IPS-11a (cell line): ENCODE data around the gene SPAG9.
A peak's percentile ranks its signal among the peaks of the same experiment; 100 is the strongest.

Experiments used
- H3K4me3 ChIP-seq: one replicate; pipeline ENCODE4 v1.5.1; 2013; ENCODE audit warnings: low read depth, low read length, control low read depth

SPAG9 gene, protein sequence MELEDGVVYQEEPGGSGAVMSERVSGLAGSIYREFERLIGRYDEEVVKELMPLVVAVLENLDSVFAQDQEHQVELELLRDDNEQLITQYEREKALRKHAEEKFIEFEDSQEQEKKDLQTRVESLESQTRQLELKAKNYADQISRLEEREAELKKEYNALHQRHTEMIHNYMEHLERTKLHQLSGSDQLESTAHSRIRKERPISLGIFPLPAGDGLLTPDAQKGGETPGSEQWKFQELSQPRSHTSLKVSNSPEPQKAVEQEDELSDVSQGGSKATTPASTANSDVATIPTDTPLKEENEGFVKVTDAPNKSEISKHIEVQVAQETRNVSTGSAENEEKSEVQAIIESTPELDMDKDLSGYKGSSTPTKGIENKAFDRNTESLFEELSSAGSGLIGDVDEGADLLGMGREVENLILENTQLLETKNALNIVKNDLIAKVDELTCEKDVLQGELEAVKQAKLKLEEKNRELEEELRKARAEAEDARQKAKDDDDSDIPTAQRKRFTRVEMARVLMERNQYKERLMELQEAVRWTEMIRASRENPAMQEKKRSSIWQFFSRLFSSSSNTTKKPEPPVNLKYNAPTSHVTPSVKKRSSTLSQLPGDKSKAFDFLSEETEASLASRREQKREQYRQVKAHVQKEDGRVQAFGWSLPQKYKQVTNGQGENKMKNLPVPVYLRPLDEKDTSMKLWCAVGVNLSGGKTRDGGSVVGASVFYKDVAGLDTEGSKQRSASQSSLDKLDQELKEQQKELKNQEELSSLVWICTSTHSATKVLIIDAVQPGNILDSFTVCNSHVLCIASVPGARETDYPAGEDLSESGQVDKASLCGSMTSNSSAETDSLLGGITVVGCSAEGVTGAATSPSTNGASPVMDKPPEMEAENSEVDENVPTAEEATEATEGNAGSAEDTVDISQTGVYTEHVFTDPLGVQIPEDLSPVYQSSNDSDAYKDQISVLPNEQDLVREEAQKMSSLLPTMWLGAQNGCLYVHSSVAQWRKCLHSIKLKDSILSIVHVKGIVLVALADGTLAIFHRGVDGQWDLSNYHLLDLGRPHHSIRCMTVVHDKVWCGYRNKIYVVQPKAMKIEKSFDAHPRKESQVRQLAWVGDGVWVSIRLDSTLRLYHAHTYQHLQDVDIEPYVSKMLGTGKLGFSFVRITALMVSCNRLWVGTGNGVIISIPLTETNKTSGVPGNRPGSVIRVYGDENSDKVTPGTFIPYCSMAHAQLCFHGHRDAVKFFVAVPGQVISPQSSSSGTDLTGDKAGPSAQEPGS (N-terminal part only)

DNA sequence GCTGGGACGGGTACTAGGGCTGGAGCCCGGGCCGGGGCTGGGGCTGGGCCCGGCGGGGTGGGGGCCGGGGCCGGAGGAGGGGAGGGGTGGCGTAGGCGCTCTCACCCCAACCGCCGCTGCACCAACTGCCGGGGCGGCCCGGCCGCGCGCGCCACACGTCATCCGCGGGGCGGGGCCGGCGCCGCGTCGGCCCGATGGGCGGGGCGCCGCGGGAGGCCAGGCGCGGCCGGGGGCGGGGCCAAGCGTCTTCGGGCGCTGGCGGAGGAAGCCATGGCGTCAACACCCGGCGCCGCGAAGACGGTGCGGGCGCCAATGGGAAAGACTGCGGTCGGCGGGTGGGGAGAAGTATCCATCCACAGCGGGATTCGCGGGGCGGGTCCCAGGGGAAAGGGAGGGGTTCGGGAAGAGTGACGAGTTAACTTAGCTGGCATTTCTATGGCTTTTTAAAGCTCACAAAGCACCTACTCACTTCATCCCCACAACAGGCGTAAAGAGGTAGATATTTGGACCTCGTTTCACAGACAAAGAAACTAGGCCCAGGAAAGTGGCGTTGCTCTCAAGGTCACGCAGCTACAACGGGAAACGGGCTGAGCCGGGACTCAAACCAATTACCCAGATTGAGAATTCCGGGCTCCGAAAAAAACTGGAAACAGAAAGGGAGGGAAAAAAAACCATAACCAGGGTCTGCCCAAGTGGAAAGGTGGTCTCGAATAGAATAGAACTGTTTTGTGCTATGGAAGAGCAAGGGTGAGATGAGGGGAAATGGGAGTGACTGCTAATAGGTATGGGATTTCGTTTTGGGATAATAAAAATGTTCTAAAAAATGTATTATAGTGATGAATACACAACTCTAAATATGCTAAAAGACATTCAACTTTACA, at the start of gene SPAG9:
Gene SPAG9 (minus strand): TSS at position 130 of the 881 bp plus-strand sequence. CDS start 212 bp downstream, outside the sequence.
- peak within 1 kb of the TSS; percentile 97 for H3K4me3 ChIP-seq

DNA sequence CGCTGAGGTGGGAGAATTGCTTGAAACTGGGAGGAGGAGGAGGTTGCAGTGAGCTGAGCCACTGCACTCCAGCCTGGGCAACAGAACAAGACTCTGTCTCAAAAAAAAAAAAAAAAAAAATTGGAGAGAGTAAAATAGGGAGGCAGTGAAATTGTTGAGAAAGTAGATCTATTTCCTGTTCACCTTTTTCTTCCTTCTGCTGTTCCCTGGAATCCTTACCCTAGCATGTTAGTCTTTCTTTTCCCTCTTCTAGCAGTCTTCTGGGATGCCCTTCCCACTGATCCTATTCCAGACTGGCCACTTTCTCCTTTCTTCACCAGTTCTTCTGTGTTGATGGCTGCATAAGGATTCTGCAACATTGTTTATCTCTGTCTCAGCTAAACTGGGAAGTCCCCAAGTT, 48.7 kb upstream of the SPAG9 start:
- no peak overlapping the region for H3K4me3 ChIP-seq

DNA sequence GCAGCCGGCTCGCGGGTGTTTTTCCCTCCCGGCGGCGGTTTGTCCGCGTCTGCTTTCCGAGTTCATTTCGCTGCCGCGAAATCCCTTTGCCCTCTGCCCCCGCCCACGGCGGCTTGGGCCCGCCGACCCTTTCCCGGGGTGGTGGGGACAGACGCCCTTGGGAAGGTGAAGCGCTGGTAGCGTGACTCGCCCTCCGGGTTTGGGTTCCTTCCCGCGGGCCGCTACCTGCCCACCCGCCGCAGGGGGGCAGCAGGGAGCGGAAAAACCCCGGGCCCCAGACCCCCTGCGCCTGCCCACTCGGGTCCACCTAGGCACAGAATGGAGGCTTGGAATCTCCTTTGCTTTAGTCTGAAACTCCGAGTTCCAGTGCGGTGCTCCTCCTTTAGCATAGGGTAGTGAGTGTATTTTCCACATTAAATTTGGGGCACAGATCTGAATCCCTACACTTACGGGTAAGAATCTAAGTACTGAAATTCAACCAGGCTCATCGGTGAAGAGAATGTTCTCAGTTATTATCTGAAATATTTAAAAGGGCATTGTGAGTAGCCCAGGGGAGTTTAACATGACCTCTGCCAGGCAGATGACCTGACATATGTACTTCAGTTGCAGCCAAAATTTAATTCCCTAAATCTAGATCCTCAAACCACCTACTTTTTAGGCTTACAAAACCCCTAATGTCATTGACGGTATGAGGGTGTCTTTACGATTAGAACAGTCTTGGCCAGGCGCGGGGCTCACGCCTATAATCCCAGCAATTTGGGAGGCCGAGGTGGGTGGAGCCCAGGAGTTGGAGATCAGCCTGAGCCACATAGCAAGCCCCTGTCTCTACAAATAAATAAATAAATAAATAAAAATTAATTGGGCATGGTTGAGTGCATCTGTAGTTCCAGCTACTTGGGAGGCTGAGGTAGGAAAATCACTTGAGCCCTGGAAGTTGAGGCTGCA, 46.6 kb upstream of the SPAG9 start:
- H3K4me3 ChIP-seq: peak overlapping the region; percentile 93

DNA sequence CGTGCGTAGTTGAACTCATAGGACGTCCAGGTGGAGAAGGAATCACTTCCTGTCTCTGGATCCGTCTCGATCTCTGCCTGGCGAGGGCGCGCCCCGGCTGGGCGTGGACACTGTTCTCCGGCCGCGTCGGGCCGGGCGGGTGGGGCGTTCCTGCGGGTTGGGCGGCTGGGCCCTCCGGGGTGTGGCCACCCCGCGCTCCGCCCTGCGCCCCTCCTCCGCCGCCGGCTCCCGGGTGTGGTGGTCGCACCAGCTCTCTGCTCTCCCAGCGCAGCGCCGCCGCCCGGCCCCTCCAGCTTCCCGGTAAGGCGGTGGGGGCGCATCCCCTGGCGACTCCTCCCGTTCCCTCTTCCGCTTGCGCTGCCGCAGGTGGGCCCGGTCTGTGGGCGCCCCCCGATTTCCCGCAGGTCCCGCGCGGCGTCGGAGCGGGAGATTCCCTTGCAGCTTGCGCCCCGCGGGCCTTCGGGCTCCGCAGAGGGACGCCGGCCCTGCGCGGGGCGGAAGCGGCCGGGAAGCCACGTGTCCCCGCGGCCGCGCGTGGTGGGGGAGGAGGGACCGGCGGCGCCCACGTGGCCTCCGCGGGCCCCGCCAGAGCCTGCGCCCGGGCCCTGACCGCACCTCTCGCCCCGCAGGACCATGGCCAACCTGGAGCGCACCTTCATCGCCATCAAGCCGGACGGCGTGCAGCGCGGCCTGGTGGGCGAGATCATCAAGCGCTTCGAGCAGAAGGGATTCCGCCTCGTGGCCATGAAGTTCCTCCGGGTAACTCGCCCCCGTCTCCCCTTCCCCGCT, 45.7 kb upstream of the SPAG9 start, which contains the start of gene NME2:
Gene NME2 (plus strand): TSS at position 214 of the 789 bp plus-strand sequence. CDS start 420 bp downstream, at position 634.
- peak within 1 kb of the TSS; percentile 93 for H3K4me3 ChIP-seq

DNA sequence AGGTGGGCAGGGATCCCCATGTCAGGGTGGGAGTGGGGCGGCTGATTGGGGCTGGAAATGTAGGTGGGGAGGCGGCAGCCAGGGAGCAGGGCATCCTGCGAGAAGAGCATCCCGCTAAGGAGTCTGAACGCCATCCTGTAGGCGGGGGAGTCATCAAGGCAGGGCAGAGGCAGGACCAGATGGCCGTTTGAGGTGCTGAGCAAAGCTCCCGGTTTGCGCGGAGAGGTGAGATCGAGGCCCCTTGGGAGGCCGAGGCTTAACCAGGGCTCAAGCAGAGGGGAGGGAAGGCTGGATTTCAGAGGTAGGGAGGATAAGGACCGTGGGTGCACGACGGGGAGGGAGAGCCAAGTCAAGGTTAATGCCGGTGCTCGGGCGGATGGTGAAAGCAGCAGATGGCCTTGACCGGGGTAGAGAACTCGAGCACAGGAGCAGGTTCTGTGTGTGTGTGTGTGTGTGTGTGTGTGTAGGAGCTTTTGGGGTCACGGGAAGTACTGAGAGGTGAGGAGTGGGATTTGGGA, 45.1 kb upstream of the SPAG9 start:
- peak overlapping the region; percentile 93 for H3K4me3 ChIP-seq

DNA sequence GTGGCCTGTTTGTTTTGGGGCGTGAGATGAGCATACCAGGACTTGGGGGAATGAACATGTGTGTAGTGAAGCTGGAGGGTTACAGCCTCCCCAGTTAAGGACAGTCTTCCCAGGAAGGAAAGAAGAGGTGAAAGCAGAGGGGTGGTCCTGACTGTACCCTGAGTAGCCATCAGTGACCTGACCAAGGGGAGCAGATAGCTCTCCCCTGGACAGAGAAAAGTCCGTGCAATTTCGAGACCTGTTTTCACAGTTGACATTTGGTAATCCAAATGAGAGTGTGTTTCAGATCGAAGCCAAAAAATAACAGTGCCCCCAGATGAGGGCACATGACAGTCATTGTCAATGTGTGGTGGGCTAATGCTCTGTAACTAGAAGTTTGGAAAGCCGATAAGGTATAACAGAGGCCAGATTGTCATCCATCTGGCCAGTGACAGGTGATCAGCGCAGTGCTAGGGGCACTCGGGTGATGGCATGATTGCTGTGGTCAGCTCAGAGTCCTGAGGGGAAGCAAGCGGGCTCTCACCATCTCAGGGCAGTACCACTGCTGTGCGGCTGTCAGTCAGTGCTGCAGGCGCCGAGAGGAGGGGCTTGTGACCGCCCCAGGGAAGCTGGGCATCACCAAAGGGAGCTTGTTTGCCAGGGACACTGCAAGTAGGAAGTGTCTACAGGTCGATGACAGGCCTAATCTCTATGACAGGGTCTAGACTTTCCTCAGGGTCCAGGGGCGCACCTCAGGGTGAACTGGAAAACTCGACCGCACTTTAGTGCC, 44.4 kb upstream of the SPAG9 start:
- peak overlapping the region; percentile 93 for H3K4me3 ChIP-seq

DNA sequence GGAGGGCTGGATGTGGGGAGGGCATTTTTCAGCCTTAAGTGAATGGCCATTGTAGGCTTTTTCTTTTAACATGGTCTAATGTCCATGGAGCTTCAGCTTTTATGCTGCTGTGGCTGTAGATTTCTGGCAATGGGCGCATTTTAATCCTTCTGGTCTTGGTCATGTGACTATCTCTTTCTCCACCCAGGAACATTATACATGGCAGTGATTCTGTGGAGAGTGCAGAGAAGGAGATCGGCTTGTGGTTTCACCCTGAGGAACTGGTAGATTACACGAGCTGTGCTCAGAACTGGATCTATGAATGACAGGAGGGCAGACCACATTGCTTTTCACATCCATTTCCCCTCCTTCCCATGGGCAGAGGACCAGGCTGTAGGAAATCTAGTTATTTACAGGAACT, 40.9 kb upstream of the SPAG9 start:
- H3K4me3 ChIP-seq: no peak overlapping the region

DNA sequence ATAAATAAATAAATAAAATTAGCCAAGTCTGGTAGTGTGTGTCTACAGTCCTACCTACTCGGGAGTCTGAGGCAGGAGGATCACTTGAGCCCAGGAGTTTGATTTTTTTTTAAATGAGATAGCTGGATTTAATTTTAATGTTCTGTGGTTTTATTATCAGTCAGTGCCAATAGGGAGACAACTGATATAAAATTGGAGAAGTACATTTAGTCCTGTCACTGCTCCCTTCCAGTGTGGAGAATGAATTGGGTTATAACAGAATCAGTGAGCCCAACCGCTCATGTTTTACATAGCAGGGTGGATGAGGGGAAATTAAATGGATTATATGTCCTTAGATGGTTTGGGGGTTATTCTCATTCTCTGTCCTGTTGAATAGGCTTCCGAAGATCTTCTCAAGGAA, 38.9 kb upstream of the SPAG9 start:
- no peak overlapping the region for H3K4me3 ChIP-seq

DNA sequence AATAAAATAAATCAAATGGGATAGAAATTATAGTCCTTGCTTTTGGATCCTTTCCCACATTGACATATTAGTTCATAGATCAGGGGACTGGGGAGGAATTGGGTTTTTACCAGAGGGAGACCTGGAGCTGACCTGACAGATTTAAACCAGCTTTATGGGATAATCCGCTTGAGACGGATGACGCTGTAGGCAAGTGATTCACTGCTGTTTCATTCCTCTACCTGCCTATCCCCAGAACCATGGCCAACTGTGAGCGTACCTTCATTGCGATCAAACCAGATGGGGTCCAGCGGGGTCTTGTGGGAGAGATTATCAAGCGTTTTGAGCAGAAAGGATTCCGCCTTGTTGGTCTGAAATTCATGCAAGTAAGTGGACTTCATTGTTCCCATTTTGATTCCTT, 34.7 kb upstream of the SPAG9 start:
- H3K4me3 ChIP-seq: no peak overlapping the region

DNA sequence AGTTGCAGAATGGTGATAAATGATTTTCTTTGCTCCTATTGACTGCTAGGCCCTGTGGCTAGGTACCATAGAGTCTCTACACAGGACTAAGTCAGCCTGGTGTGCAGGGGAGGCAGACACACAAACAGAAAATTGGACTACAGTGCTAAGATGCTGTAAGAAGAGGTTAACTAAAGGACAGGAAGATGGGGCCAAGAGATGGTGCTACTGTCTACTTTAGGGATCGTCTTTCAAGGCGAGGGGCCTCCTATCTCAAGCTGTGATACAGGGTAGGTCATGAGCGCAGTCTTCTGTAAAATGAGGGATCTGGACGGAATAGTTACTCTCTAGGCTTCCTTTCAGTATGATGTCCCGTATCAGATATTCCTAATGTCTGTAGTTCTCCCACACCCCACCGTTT, 33.5 kb upstream of the SPAG9 start:
- peak overlapping the region; percentile 98 for H3K4me3 ChIP-seq

DNA sequence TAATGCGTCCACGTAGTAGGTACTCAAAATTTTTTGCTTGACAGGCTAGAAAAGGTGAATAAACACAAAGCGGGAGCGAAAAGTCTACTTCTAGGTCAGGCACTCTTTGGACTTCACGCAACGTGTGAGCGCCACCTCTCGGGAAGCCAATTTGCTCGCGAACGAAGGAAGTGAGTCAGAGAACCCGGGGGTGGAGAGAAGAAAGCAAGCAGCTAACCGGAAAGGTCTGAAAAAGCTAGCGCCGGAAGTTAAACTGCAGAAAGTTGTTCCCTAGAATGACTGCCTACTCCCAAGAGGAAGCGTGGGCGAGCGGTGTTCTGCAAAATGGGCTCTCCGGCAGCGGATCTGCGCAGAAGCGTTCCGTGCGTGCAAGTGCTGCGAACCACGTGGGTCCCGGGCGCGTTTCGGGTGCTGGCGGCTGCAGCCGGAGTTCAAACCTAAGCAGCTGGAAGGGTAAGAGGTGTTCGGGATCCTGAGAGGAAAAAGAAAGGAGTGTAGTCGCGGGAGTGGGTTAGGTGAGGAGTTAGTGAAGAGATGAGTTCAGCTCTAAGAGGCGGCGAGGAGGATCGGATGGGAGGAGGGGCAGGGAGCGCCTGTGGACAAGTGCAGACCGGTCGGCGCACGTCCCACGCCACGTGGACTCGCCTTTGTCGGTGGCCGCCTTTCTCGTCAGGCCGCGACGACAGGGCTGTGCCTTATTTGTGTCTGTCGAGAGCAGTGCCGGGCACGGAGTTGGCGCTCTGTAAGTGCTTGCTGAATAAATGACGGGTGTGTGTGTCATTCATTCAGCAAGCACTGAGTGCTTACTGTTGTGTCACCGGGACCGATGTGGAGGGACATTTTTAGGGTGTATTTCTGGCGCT, 32.8 kb upstream of the SPAG9 start, which contains the start of gene NME1:
Gene NME1 (plus strand): TSS at position 350 of the 863 bp plus-strand sequence. CDS start 2,096 bp downstream, outside the sequence.
- peak within 1 kb of the TSS; percentile 98 for H3K4me3 ChIP-seq

DNA sequence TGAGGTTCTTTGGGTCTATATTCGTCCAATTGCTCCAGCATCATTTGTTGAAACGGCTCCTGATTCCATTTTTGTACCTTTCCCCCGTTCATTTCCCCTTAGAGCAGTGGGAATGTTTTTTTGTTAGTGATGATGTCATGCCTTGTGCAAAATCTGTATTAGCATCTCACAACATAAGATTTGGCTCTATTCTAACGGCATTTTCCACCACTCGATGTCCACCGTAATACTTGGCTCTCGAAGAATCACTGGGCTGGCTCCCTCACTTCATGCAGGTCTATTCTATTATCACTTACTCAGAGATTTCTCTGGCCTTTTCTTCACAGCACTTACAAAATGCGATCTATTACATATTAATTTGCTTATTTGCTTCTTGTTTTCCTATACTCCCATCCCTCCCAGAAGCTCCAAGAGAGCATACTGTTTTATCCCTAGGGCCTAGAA, 32.1 kb upstream of the SPAG9 start:
- H3K4me3 ChIP-seq: no peak overlapping the region

DNA sequence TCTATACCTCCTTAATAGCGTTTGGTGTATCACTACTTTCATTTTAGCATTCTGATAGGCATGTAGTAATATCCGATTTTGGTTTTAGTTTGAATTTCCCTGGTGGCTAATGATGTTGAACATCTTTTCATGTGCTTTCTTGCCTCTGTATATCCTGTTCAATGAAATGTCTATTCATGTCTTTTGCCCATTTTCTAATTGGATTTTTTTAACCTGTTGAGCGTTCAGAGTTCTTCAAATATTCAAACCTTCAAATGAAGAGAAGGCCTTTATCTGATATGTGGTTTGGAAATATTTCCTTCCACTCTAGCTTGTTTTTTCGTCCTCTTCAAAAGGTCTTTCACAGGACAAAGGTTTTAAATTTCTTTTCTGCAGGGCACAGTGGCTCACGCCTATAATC, 30.3 kb upstream of the SPAG9 start:
- no peak overlapping the region for H3K4me3 ChIP-seq

DNA sequence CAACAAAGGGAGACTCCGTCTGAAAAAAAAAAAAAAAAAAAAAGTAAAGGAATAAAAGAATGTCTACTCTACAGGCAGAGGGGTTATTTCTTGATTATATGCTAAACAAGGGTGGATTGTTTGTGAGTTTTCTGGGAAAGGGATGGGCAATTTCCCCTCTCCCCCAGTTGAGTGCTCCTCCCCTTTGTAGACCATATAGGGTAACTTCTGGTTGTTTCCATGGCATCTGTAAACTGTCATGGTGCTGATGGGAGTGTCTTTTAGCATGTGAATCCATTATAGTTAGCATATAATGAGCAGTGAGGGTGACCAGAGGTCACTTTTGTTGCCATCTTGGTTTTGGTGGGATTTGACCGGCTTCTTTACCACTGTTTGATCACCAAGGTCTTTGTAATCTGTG, 28.5 kb upstream of the SPAG9 start:
- no peak overlapping the region for H3K4me3 ChIP-seq

DNA sequence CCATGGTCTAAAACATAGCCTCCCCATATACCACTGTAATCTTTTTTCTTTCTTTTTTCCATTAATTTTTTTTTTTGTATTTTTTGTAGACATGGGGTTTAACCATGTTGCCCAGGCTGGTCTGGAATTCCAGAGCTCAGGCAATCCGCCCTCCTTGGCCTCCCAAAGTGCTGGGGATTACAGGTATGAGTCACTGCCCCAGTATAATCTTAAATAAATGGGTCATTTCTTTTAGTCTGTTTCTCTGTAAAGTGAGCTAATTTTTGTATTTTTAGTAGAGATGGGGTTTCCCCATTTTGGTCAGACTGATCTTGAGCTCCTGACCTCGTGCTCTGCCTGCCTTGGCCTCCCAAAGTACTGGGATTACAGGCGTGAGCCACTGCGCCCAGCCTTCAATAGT, 27.0 kb upstream of the SPAG9 start:
- no peak overlapping the region for H3K4me3 ChIP-seq
